CD1c-positive myeloid dendritic cell (primary cell): ENCODE measurements around the gene SOBP.
"Not testable (repeated sequence)": the region's sequence is repeated elsewhere in the genome, so short reads cannot be mapped to it uniquely, and the experiment has no call there.

Experiments used
- DNase-seq: peaks from one replicate; pipeline ENCODE4 v3.0.0-alpha.2; 2016; ENCODE audit errors: extremely low spot score

SOBP gene

DNA sequence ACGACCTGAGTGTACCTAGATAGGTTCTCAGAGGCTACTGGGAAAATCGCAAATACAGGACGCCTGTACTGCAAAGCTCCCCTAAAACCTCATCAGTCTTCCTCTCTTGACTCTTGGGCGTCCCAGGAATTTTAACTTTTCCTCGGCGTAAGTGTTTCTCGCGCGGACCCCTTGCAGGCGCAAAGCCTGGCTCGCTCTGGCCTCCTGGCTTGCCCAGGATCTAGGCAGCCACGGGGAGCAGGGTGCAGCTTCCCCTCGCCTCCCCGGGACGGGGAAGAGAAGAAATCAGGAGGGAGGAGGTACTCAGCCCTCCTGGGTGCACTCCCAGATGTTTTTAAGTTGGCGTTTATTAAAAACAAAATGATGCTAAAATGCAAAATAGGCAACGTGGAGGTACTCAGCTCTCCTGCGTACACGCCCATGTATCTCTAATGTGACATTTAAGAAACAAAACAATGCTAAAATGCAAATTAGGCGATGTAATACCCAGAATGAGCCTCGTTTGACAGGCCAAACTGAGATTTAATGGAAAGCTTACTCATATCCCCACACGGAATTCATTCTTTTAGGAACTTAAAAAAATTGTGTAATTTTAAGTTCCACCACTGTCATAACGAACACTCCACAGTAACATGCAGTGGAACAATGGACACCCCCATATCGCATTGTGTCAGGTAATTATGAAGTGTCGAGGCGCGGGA, 1.6 kb upstream of the SOBP start:
- DNase-seq = peak; percentile 77

DNA sequence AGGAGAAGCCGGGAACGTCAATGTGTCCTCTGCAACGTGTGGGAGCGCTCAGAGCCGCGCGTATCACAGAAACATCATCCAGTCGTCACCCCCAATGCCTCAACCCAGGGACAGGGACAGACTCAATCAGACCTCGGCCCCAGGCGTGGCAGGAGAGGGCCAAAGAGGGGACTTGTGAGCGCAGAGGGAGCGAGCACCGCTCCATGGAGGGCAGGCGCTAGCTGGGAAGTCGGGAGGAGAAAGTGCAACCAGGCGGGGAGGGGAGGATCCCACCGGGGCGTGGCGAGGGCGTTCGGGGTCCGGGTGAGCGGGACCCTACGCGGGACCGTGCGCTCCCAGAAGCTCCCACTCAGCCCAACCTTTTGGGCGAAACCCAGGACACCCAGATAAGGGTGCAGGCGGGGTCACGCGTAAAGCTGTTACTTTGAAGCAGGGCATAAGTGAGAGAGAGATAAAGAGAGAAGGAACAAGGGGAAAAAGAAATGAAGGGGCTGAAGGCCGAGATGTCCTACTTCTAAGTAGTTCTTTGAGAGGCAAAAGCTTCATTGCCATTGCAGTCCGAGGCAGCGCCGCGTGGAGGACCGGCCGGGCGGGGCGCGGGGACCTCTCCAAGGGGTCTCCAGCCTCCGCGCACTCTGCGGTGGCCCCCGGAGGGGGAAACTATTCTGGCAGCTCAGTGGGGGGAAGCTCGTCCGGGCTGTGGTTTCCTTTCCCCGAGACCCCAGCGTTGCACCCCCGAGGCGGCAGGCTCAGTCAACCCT, 862 bp upstream of the SOBP start:
- DNase-seq = no peak

DNA sequence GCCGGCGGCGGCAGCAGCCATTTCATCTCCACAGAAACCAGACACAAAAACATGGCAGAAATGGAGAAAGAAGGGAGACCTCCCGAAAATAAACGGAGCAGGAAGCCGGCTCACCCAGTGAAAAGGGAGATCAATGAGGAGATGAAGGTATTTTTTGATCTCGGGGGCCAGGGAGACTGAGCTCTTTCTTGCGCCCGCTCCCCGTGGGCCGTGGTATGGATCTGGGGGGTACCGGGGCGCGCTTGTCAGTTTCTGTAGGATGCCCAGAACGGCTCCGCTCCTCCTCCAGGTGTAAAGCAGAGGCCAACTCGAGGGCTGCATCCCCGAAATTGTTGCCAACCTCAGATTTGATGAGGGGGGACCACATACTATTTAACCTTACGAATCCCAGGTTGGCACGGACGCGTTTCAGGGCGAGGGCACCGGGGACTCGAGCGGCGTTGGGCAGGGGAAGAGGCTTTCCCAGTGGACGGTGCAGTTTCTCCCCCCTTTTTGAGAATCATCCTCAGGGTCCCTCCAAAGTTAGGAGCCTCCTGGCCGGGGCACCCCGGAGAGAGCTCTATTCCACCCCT, 735 bp downstream of the SOBP start:
- no peak for DNase-seq

DNA sequence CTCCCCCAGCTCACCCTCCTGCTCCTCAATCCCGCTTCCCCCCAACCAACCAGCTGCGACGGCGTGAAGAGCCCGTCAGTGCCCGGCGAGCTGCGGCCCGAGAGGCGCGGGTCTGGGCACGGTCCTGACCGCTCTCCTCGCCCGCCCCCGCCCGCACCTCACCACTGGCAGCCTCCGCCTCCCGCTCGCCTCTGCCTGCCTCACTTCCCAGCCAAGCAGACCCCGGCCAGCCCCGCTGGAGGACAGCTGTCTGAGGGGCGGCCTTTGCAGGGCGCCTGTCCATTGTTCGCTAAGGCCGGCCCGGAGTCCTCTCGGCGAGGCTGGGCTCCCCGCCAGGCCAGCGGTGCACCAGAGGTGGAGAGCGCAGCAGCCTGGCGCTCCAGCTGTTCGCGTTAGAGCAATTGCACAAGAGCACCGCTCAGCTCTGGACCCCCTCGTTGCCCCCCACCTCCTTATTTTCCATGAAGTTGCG, 1.3 kb downstream of the SOBP start:
- peak; percentile 39 for DNase-seq

DNA sequence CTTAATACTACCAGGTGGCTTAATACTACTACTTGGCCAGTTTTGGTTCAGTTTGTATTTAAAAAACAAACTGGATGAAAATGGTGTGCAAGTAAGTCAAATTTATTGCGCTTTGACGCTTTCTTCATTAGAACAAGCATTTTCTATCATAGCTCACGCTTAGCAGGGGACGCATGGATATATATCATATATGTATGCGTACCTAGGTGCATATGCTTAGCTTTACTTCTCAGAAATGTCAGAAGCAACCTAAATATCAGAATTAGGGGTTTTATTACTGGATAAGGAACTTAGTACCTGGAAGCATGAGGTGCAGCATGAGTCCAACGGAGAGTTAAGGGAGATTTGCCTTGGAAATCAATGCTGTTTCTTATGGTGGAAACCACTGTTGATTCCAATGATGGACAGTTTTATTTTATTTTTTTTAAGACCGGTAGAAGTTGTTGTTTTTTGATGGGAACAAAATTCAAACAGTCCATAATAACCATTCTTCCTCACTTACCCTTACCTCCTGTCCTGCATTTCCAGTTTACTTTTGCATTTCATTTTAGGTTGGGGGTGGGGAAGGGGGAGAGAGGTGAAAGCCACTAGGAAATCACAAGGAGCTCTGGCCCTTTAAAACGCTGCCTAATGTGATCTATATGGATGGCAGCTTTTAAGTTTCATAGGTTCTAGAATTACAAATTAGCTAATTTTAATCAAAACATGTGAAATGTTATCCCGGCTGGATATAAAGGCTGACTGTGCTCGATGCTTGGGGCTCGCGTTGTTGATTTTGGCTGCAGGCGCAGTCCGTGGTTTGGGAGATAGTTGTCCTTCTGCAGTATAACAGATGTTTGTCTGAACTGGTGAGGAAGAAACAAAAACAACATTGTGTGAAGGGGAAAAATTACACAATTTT, 2.1 kb downstream of the SOBP start:
- no peak for DNase-seq

DNA sequence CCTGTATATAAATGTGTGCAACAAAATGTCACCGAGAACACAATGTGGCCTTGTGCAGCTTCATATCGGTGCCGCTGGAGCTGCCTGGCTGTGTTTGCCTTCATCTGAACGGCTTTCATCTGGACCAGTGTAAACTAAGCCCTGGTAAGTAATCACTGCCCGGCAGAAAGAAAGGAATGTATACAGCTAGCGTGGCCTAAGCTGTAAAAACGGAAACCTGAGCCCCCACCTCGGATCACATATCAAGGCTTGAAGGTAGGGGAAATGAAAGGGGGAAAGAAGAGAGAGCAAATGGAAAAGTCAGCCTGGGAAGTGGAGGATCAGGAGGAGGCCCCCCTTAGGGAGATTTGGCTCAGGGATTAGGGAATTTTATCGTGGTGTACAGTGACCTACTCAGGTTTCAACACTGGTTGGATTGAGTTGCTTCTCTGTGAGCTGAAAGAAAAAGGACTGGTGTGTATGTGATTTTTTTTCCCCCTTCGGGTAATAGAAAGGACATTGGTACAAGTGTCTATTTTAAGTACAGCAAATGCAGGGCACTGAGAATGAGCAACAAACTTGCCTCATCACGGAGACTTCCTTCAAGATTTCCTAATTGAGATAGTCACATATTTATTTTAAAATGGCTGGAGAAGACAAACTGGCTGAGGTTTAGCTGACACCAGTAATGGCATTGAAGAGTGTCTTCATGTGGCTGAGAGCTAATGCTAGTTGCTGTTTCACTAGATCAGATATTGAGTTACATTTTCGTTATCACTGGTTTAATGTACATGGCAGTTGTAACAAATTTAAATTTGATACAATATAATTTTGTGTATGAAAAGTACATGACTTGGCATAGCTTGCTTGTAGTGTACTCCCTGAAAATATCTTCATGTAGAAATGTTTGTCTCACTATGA, 3.5 kb downstream of the SOBP start:
- DNase-seq = no peak

DNA sequence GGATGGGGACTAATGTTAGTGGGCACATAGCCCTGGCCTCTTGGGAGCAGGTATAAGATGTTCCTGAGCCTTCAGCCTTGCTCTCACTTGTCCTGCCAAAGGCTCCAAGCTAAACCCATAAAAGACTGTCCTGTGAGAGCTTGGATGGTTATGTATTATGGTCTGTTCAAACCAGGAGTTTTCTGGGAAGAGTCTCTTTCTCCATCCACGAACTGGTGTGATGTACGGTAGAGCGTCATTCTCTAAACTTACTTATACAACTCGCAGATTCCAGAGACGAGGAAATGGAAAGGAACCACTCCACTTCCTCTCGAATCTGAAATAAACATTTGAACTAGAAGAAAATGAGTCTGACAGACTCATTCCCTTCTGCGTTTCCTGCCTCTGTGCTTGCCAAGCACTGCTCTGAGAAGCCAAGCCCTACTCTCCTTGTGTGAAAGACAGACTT, 5.3 kb downstream of the SOBP start:
- no peak for DNase-seq

DNA sequence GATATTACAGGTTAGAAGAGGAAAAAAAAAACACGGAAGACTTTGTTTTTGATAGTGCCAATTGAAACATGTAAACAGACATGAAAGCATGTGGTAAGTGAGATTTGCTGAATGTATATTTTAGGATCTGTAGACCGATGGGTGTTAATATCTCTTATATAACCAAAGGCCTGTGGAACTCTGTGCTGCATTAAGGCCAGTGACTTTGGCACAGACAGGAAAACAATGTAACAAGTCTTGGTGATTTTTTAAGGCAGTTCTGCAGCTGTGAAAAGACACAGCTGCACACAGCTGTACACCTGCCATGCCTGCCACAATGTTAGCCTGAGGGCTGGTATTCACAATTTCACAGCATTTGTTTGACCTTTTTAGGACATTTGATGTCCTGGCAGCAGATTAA, 6.1 kb downstream of the SOBP start:
- no peak for DNase-seq

DNA sequence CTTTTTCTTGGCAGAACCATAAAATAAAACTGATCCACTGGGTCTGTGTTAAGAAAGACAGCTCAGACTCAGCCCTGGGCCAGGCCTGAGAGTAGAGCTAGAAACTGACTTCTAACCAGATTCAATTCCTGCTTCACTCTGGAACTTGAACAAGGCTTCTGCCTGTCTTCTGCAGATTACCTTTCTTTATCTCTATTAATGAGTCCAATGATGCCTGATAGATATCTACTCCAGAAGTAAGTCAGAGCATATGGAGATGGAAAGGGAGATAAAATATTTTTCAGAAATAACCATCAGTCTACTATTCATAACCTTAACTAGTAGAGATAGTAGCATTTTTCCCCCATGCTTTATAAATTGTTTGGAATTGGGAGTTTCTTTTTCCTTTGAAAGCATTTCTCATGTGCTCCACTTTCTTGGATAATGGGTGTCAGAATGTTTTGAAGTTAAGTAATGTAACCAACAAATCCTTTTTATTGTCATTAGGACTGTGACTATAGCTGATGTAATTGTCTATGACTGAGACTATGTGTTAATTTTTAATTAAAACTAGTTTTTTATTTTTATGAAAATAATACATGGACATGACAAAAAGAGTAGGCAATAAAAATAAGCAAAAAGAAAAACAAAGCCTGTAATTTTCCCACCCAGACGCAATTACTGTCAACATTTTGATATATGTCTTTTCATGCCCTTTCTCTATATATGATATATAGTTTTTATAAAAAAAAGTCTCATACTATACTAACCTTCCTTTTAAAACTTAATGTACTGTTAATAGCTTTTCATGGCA, 7.2 kb downstream of the SOBP start:
- DNase-seq = no peak

DNA sequence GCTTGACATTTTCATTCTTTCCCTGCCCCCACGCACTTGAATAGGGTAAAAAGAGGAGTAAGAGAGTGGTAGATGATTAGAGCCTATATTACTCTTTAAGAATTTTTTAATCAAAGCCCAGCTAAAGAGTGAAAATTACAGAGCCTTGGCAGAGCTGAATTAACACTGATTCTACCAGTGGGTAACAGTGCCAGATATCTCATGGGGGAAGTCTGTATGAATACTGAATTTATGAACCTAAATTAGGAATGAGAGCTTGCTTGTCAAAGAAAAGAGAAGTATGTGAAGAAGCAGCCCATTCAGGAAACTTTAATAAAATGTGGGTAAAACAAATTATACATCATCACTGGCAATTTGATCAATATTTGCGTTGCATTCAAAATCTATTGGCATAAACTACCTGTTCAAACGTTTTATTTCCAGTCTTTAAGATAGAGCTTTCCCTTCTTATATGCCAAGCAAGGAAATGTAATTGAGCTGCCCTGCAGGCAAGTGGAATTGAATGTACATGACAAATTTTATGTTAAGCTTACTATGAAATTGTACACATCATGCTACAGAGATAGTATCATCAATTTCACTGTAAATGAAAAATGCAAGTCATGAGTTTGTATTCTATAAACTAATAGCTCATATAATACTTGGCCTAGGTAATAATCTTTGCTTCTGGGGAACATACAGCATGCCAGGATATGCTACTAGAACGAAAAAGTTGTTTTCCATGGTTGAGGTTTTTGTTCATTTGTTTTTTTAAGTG, 14.5 kb downstream of the SOBP start:
- no peak for DNase-seq

DNA sequence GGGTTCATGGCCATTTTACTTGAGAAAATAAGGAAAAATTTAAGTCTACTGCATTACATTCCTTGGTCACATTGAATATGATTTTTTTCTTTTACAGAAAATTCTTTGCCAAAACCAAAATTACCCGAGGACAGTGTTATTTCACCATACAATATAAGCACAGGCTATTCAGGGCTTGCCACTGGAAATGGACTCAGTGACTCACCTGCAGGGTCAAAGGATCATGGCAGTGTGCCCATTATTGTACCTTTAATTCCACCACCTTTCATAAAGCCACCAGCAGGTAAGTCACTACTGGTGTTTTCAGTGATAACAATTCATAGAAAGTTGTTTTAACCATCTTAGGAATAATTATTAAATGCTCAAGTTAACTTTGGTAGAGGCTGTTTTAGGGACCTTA, 16.2 kb downstream of the SOBP start:
- no peak for DNase-seq

DNA sequence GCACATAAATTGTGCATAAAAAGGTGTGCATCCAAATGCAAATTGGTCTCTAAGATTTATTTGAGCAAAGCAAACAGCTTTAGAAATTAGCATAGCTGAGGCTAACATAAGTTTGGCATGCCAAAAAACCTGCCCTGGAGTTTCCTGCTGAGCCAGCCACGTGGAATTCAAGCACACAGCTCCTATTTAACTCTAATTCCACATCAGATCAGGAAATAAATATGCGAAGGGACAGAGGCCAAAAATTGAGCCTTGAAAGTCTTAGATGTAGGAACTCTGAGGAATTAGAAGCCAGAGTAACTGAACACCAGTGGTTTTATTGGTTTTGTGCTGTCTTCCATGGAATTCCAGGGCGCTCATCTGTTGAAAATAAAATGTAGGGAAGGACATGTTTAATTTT, 19.6 kb downstream of the SOBP start:
- no peak for DNase-seq

DNA sequence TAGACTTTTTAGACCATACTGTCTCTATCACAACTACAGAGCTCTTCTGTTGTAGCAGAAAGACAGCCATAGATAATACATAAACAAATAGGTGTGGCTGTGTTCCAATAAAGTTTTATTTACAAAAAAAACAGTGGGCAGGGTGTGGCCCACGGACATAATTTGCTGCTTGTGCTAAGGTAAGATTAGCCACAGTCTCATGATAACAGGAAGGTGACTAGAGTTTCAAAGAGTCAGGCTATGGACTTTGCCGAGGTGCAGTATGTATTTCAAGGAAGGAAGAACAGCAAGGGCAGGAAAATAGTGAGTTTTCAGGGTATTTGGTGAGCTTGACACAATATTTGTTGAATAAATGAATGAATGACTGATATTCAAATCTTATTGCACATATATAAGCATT, 20.2 kb downstream of the SOBP start:
- no peak for DNase-seq

DNA sequence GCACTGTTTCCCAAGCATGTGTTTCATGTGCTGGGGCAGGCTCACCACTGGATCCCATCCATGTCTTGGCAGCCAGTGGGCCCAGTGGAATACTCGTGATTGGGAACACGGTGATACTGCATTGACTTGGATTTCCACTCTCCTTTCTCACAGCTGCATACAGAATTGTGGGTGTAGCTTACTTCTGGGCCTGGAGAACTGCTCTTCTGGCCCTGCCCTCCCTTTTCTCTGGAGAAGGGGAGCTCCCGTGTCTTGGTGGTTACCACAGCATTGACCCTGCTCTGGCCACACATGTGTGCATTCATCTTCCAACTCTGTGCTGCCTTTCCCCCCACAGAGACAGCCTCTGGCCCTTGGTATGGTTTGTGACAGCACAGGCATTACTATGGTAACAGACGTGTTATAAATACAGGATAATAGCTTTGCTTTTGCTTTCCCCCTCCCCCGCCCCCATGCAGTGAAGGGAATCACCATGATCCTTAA, 21.6 kb downstream of the SOBP start:
- no peak for DNase-seq

DNA sequence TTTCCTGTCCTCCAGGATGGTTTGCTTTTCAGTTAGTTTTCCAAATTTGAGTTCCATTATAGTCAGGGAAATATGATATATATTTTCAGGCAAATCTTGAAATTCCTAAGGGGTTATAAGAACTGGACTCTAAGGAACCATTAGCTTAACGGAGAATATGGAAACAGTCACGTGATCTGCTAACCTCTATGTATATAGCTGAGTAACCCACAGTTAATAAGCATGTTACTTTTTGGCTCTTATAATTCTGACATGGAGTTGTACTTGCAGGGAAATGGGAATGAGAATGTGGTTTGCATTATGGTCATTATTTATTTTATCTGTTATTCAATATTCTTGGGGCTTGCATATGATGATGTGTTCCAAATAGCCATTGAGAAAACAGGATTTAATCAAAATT, 23.3 kb downstream of the SOBP start:
- DNase-seq = no peak

DNA sequence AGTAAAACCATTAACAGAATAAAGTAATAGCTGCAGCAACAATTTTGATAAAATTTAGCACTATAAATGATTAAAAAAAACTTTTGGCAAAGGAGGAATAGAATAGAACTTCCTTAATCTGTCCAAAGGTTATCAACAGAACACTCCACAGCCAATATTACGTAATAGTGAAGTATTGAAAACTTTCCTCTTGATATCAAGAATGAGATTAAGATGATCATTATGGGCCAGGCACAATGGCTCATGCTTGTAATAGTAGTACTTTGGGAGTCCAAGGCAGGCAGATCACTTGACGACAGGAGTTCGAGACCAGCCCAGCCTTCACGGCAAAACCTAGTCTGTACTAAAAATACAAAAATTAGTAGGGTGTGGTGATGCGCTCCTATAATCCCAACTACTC, 26.0 kb downstream of the SOBP start:
- no peak for DNase-seq

DNA sequence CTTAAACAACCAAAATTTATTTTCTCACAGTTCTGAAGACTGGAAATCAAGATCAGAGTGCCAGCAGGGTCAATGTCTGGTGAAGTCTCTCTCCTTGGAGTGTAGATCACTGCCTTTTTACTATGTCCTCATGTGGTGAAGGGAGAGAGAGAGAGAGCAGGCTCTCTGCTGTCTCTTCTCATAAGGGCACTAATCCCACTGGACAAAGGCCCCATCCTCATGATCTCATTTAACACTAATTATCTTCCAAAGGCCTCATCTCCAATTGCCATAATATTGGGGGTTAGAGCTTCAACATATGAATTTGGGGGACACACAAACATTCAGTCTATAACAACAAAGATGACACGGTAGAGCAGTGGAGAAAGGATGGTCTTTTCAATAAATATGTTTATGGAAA, 27.4 kb downstream of the SOBP start:
- DNase-seq = no peak

DNA sequence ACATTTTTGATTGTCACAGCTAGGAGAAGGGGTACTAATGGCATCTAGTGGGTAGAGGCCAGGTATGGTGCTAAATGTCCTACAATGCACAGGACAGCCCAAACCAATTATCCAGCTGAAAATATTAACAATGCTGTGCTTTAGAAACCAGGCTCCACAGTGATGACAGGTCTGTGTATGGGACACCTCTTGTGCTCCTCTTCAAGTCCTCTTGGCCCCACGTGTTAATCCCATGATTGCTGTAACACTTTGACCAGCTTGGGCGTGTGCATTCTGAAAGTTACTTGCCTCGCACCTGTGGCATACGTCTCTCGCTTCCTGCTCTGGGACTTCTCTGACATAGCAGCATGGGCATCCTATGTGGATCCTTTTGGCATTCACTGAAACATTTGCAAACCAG, 29.3 kb downstream of the SOBP start:
- DNase-seq = not testable (repeated sequence)

DNA sequence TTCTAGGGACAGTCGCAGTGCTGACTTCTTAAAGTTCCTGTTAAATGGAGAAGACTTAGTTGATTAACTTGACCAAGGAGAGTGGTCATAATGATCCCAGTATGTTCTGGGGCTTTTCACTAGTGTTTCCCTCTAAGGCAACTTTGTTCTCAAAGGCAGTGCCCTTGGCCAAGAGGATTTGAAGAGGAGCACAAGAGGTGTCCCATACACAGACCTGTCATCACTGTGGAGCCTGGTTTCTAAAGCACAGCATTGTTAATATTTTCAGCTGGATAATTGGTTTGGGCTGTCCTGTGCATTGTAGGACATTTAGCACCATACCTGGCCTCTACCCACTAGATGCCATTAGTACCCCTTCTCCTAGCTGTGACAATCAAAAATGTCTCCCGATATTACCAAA, 30.8 kb downstream of the SOBP start:
- not testable (repeated sequence) for DNase-seq
